LNCaP clone FGC (cell line): ENCODE data around the gene UBL7.

Source experiments
- DNase-seq: peaks from one replicate; pipeline ENCODE4 v3.0.0-alpha.2; 2011; ENCODE audit warnings: low read depth
- H3K4me3 ChIP-seq: 2 replicates; pipeline ENCODE4 v1.5.1; 2011; ENCODE audit warnings: mild to moderate bottlenecking, low read depth, low read length, control low read depth
- TF ChIP-seq, protein P1 (sequence below): IDR thresholded peaks from 2 replicates; pipeline ENCODE4 v1.5.1; 2012; ENCODE audit warnings: mild to moderate bottlenecking; ENCODE audit not compliant: control insufficient read depth, insufficient read depth; ENCODE audit errors: extremely low read depth

The UBL7 gene

DNA sequence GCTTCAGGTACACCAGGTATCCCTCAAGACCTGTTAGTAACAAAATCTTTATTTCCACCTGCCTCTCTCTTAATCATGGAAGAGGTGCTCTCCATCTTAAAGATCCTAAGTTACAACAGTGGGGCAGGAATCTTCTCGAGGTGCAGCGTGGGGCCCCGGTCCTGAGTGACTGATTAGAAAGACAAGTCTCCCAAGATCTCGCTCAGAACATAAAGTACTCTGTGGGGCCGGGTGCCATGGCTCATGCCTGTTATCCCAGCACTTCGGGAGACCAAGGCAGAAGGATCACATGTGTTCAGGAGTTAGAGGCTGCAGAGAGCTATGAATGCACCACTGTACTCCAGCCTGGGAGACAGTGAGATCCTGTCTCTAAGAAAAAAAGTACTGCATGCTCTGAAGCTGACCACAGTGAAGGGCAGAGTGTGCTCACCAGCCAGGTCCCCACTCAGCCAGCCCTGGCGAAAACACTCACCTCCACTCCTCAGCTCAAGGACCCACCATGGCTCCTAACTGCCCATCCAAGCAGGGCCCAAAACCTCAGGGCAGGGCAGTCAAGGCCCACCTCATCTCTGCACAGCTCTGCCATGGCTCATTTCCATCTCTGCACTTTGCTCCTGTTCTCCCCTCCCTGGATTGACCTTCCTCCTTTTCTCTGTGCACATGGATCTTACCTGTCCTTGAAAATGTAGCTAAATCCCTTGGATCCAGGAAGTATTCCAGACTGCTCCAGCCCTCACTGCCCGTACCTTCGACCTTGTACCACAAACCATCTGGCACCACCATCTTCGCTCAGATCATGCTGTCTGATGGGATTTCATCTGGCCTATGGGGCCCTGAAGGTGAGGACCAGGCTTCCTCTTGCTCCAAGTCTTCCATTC is 34.3 kb downstream of the UBL7 start:
- H3K4me3 ChIP-seq, result no peak overlapping the region
- DNase-seq, result no peak
- TF ChIP-seq, protein P1, sequence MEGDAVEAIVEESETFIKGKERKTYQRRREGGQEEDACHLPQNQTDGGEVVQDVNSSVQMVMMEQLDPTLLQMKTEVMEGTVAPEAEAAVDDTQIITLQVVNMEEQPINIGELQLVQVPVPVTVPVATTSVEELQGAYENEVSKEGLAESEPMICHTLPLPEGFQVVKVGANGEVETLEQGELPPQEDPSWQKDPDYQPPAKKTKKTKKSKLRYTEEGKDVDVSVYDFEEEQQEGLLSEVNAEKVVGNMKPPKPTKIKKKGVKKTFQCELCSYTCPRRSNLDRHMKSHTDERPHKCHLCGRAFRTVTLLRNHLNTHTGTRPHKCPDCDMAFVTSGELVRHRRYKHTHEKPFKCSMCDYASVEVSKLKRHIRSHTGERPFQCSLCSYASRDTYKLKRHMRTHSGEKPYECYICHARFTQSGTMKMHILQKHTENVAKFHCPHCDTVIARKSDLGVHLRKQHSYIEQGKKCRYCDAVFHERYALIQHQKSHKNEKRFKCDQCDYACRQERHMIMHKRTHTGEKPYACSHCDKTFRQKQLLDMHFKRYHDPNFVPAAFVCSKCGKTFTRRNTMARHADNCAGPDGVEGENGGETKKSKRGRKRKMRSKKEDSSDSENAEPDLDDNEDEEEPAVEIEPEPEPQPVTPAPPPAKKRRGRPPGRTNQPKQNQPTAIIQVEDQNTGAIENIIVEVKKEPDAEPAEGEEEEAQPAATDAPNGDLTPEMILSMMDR, result no peak

DNA sequence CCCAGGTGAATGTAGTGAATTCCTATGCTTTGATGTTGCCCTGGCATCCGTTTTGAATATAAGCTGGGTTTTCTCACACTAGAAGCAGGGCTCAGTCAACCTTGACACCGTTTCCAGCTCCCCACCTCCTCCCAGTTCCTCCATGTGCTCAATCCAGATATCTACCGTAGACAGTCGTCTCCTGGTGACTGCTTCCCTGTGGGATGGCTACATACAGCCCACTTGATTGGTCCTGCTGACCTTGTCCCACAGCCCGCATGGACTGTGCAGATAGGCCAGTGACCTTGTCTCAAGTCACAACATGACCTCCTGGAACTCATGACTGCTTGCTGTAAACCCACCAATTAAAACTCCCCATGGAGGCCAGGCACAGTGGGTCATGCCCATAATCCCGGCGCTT is 35.3 kb downstream of the UBL7 start:
- TF ChIP-seq, protein P1, result no peak
- no peak for DNase-seq
- H3K4me3 ChIP-seq, result no peak overlapping the region

DNA sequence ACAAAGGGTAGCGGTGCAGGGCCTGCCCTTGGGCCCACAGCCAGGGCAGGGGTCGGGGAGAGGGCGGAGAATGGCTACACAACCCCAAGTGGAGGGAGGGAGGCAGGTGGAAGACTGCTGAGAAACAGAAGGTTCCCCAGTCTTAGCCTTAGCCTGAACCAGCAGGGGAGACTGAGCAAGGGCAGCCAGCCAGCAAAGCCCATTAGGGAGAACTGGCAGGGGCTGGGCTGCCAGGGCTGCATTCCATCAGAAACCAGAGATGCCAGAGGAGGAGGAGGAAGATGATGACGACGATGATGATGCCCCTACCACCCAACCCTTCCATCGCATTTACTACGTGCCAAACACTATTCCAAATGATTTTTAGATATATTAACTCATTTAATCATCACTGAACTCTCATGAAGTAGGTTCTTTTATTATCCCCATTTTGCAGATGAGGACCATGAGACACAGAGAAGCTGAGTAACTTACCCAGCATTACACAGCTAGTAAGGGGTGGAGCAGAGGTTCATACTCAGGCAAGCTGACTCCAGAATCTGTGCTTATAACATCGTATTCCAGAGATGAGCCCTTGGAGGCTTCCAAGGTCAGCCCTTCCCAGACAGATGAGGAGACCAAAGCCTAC is 35.9 kb downstream of the UBL7 start:
- DNase-seq, result no peak
- TF ChIP-seq, protein P1, result no peak
- no peak overlapping the region for H3K4me3 ChIP-seq

DNA sequence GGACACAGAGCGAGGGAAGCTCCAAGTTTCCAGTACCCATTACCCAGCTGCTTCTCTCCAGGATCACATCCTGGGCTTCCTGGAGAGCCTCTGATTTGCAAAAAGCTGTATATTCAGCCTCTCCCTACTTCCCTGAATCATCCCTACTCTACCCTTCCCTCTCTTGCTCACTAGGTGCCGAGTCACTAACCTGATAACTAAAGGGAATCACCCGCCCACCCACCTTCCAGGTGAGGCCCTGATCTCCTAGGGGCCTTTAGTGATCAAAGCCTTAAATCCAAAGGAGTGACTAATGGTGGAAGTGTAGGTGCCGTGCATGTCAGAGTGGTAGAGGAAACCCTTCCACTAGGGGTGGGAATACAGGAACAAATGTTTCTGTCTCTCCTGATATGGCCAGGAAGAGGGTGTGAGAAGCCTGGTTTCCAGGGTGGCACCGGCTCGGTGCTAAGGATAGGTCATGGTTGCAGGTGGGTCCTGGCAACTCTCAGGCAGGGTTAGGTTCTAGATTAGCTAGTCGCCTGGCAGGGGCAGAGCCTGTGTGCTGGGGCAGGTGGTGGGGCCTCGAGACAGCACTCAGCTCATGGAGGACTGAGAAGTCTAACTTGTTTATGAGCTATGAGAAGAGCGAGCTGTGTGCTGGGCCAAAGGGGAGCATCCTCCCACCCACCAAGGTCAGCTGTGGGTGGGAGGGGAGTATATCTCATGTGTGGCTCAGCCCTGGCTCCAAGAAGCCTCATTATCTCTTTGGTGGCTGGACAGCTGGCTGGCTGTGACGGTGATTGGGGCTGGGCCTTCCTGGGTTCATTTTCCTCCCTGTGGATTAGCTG is 37.3 kb downstream of the UBL7 start:
- DNase-seq, result no peak
- H3K4me3 ChIP-seq, result no peak overlapping the region
- TF ChIP-seq, protein P1, result no peak

DNA sequence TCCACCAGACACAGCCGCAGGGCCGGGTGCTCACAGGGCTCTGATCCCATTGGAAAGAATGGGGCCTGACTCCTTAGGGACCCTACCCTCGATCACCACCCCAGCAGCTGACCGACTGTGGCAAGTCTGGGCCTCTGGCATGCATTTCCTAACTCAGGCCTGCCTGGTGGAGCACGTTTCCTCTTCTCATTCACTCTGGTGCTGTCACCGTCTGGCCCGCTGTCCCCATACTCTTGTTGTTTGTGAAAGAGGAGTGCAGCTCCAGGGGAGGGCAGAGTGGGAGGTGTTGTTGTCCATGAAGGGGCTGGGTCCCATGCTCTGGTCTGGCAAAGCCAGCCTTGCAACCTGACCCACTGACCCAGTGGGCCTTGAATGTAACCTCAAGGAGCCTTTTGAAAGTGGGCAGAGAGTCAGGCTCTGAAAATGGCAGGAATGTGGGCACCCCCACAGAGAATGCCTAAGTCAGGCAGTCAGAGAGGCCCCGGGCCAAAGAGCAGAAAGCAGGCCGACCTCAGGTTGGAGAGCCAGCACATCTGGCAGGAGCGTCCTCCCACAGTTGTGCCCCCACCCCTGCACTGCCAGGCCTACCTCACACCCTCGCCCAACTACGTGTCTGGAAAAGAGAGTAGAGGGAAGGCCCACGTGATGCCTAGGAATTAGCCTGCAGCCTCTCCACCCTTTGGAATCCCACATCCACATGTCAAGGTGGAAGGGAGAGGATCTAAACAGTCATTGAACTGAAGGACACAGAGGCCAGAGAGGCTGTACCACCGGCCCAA is 38.1 kb downstream of the UBL7 start:
- no peak for DNase-seq
- TF ChIP-seq, protein P1, result no peak
- H3K4me3 ChIP-seq, result no peak overlapping the region

DNA sequence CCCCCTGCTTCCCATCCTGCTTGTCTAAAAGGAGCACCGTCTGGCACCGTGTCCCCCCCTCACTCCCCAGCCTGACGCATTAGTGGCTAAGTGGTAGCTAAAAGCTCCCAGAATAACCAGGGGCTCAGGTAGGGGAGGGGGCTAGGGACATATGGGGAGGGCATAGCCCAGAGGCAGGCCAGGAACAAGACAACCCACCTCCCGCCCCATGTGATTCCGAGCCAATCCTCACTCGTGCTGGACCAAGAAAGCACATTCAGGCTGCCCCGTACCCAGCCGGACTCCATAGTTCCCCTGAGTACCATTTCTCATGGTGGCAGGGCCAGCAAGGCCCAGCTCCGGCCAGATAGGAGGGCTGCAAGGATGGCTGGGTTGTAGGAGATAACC is 38.7 kb downstream of the UBL7 start:
- no peak for DNase-seq
- no peak overlapping the region for H3K4me3 ChIP-seq
- TF ChIP-seq, protein P1, result no peak
